Measurements from ENCODE around the gene CACNA2D2. TPM values are rescaled to one million over a fixed set of nuclear protein-coding genes. Genes with fewer than 3 reads are reported as not detected.

CACNA2D2 gene
- total and polyA plus RNA-seq, 3 donors from 2014 or later = 15.9 to 19.3 (median 16.1) TPM

DNA sequence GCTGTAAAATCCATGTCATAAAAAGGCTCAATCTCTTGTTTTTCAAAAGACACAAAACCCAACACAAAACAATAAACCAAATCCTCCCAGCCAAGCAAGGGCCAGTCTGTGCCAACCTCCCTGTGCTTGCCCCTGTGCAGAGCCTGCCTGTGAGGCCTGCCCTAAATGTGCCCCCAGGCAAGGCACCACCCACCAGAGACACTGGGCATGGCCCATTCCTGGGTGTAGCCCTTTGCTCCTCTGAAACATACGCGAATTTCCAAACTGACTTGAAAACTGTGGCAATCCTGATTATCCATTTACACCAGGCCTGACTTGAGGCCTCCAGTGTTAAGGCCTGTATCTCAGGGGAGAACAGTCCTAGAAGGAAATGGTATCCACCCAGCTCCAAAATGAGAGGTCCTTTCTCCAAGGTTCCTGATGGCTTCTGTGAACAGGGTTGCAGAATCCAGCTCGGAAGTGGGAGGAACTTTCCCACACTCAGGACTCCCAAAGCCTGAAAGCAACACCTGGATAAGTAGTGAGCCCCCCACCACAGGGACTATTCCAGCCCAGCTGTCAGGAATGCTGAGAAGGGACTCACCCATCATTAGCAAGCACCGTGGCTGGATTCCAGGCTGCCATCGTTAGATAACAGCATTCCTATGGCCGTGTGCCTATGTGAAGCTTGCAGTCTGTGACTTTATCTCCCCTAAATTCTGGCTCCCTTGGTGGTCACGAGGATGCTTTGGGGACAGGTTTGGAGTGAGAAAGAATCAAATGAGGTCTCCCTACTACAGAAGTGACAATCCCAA is 61.8 kb downstream of the CACNA2D2 start:
- H3K27ac ChIP-seq = no peak overlapping the region
- H3K4me1 ChIP-seq = peaks cover 8% of the 10 kb centered on the region
- H3K9me3 ChIP-seq = no peaks in the 10 kb centered on the region
- H3K27me3 ChIP-seq = no peaks in the 10 kb centered on the region
- no peak for TF ChIP-seq POLR2A (IDR thresholded peaks at IDR 0.05)
- TF ChIP-seq, protein P1, sequence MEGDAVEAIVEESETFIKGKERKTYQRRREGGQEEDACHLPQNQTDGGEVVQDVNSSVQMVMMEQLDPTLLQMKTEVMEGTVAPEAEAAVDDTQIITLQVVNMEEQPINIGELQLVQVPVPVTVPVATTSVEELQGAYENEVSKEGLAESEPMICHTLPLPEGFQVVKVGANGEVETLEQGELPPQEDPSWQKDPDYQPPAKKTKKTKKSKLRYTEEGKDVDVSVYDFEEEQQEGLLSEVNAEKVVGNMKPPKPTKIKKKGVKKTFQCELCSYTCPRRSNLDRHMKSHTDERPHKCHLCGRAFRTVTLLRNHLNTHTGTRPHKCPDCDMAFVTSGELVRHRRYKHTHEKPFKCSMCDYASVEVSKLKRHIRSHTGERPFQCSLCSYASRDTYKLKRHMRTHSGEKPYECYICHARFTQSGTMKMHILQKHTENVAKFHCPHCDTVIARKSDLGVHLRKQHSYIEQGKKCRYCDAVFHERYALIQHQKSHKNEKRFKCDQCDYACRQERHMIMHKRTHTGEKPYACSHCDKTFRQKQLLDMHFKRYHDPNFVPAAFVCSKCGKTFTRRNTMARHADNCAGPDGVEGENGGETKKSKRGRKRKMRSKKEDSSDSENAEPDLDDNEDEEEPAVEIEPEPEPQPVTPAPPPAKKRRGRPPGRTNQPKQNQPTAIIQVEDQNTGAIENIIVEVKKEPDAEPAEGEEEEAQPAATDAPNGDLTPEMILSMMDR (IDR thresholded peaks at IDR 0.05) = no peak
- H3K4me3 ChIP-seq = no peak overlapping the region
- intact Hi-C loops (cut with DNase I; ENCODE audit: low total_unique reads) = no loop called here
- 58 to 68% methylated on average over 6 to 7 of the region's 7 CpGs for WGBS, 2 donors
- no peaks in the 10 kb centered on the region for H3K36me3 ChIP-seq (ENCODE audit: low read depth, missing control alignments)
- DNase-seq = no peak

DNA sequence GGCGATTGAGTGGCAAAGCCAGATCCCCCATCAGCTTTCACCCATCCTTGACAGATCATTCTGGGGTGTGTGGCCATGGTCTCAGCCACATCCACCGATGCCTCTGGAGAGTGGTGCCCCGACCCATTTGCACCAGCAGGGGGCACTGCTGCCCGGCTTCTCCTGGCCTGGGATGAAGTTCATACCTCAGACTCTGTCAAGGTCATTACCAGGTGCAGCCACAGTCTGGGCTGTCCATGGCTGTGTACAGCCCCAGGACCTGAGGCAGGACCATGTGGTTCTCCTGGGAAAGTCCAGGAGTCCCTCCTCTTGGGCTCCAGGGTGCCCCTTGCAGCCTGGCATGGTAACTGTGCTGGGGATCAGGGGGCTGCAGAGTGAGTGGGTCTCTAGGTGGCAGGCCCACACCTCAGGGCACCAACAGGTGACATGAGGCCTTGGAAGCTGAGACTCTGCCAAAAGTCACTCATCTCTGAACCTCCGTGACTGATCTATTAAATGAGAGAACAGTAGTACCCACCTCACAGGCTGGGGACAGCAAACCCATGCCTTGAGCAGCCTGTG is 67.2 kb downstream of the CACNA2D2 start:
- Histone ChIP-seq H3K4me3 (no peak overlapping the region), H3K27ac (no peak overlapping the region), H3K27me3 (no peaks in the 10 kb centered on the region), H3K36me3 (ENCODE audit: low read depth, missing control alignments) (no peaks in the 10 kb centered on the region), H3K9me3 (no peaks in the 10 kb centered on the region), H3K4me1 (peaks cover 8% of the 10 kb centered on the region)
- intact Hi-C loops (cut with DNase I; ENCODE audit: low total_unique reads) = loop anchor here (5.0 kb wide), 1 partner anchor 106 kb away; no protein-coding TSS in a partner anchor
- 45 to 48% methylated on average over 5 of the region's 5 CpGs for WGBS, 2 donors
- peak; percentile 68 for DNase-seq
- TF ChIP-seq, protein P1 (IDR thresholded peaks at IDR 0.05) = peak; percentile 67 to 81 (median 71)
- no peak for TF ChIP-seq POLR2A (IDR thresholded peaks at IDR 0.05)

DNA sequence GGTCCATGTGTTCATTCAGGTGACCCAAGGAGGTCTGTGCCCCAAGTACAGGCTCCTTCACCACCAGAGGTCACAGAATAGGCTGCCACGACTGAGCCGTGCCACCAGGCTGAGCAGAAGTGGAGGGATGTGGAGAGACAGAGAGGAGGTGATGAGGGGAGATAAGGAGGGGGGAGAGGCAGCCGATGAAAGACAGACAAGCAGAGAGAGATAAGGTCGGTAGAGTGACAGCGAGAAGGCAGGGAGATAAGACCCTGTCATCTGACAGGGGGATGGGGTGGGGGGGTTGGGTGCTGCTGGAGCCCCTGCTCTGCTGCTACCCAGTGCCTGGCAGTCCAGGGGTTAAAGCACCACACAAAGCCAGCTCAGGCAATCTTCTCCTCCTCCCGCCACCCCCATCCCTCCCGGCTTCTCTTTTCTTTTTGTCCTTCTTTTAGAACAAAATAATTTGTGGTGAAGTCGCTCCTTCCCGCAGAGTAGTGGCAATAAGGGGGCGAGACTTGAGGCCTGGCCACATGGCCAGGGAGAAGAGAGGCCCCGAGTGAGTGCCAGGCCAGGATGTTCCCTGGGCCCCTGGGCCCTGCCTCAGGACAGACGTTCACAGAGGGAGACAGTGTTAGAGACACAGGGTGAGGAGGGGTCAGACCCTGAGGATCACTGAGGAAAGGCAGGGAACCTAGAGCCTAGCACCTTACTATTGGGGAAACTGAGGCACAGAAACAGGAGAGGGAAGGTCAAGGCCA is 67.9 kb downstream of the CACNA2D2 start:
- WGBS, 2 donors = 42 to 49% methylated on average over 10 to 12 of the region's 12 CpGs
- no peaks in the 10 kb centered on the region for H3K9me3 ChIP-seq
- no peak for DNase-seq
- no peak overlapping the region for H3K27ac ChIP-seq
- no peaks in the 10 kb centered on the region for H3K36me3 ChIP-seq (ENCODE audit: low read depth, missing control alignments)
- peaks cover 8% of the 10 kb centered on the region for H3K4me1 ChIP-seq
- TF ChIP-seq, protein P1 (IDR thresholded peaks at IDR 0.05) = no peak
- TF ChIP-seq POLR2A (IDR thresholded peaks at IDR 0.05) = no peak
- no peak overlapping the region for H3K4me3 ChIP-seq
- H3K27me3 ChIP-seq = no peaks in the 10 kb centered on the region
- intact Hi-C loops (cut with DNase I; ENCODE audit: low total_unique reads) = loop anchor here (5.0 kb wide), 1 partner anchor 107 kb away; no protein-coding TSS in a partner anchor

DNA sequence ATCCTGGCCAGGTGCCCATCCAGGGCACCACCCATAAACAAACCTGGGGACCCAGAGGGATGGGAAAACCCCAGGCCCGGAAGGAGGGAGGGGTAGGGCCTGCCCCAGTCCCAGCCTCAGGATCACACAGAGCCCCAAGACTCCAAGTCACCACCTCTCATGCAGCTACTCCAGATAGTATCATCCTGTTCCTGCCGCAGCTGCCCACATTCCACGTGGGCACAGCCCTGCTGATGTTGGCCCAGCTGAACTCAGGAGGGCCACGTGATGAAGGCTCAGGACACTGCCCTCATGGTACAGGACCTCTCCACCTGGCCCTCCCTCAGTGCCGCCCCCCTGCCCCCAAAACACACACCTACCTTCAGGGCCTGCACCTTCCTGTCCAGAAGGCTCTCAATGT is 69.5 kb downstream of the CACNA2D2 start:
- WGBS, 2 donors = 74 to 90% methylated on average over 4 to 5 of the region's 5 CpGs
- DNase-seq = no peak
- Histone ChIP-seq H3K36me3 (ENCODE audit: low read depth, missing control alignments) (no peaks in the 10 kb centered on the region), H3K4me1 (peaks cover 8% of the 10 kb centered on the region), H3K27ac (no peak overlapping the region), H3K9me3 (no peaks in the 10 kb centered on the region), H3K27me3 (no peaks in the 10 kb centered on the region), H3K4me3 (no peak overlapping the region)
- intact Hi-C loops (cut with DNase I; ENCODE audit: low total_unique reads) = no loop called here
- TF ChIP-seq, protein P1 (IDR thresholded peaks at IDR 0.05) = no peak
- TF ChIP-seq POLR2A (IDR thresholded peaks at IDR 0.05) = no peak
